Dedifferentiated amniotic fluid mesenchymal stem cell (primary cell): ENCODE data around the gene CLEC16A.
"Not testable (repeated sequence)": the region's sequence is repeated elsewhere in the genome, so short reads cannot be mapped to it uniquely, and the experiment has no call there.

Experiments used
- DNase-seq: peaks from one replicate; pipeline ENCODE4 v3.0.0-alpha.2; 2016; ENCODE audit errors: extremely low spot score

CLEC16A gene

DNA sequence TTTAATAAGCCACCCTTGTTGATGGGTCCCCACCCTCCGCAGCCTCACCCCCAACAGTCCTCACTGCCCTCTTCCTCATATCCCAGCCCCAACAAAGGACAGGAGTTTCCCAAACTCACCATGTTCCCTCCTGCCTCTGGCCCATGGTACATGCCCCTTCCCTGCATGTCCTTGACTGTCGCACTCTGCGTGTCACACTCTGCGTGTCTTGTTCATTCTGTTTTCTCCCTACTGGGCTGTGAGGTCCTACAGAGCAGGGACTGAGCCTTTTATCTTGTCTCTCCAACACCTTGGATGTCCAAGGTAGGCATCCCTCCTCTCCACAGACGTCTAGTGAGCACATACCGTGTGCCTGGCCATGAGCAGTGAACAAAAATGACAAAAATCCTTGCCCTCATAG lies 156.9 kb downstream of the CLEC16A start:
- DNase-seq: no peak

DNA sequence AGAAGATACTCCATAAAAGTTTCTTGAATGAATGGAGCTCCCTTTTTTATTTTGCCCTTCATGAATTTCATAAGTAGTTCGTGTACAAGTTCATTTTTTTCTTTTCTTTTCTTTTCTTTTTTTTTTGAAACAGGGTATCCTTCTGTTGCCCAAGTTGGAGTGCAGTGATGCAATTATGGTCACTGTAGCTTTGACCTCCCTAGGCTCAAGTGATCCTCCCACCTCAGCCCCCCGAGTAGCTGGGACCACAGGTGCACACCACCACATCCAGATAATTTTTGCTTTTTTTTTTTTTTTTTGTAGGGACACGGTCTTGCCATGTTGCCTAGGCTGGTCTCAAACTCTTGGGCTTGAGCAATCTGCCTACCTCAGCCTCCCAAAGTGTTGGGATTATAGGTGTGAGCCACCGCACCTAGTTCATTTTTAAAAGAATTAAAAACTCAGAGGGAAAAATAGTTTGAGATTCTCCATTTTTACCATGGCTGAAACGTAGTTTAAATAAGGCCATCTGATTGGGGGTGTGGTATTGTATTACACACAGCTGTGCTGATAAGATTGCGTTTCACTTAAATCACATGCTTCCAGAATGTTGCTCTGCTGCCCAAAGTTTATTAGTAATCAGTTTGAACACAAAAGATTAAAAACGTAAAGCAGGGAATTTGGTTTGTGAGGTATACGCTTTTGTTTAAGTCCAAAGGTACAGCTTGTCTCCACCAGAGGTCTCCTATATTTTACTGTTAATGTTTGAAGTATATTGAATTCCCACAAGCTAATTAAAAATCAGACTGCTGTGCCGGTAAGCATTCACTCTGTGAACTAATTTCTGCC lies 157.5 kb downstream of the CLEC16A start:
- DNase-seq: no peak

DNA sequence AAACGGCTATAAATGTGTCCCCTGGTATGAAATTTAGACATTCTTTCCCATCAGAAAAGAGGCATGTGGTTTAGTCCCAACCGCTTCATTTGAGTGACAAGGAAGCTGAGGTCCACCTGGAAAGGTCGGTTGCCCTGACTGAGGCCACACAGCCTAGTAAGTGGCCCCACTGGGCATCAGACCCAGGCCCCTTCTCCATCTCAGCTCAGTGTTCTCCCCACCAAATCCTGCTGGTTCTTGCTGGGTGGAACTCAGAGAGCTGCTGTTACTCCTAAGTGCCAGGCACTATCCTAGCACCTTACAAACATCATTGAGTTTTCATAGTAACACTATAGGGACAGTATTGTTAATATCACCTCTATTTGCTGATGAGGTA lies 158.1 kb downstream of the CLEC16A start:
- DNase-seq: no peak

DNA sequence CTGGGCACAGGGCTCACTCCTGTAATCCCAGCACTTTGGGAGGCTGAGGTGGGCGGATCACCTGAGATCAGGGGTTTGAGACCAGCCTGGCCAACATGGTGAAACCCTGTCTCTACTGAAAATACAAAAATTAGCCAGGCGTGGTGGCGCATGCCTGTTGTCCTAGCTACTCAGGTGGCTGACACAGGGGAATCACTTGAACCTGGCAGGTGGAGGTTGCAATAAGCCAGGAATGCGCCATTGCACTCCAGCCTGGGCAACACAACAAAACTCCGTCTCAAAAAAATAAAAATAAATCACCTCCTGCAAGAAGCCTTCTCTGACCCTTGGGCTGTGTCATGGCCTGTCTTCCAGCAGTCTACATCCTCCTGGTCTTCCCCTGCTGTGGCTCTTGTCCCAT lies 158.9 kb downstream of the CLEC16A start:
- DNase-seq: not testable (repeated sequence)

DNA sequence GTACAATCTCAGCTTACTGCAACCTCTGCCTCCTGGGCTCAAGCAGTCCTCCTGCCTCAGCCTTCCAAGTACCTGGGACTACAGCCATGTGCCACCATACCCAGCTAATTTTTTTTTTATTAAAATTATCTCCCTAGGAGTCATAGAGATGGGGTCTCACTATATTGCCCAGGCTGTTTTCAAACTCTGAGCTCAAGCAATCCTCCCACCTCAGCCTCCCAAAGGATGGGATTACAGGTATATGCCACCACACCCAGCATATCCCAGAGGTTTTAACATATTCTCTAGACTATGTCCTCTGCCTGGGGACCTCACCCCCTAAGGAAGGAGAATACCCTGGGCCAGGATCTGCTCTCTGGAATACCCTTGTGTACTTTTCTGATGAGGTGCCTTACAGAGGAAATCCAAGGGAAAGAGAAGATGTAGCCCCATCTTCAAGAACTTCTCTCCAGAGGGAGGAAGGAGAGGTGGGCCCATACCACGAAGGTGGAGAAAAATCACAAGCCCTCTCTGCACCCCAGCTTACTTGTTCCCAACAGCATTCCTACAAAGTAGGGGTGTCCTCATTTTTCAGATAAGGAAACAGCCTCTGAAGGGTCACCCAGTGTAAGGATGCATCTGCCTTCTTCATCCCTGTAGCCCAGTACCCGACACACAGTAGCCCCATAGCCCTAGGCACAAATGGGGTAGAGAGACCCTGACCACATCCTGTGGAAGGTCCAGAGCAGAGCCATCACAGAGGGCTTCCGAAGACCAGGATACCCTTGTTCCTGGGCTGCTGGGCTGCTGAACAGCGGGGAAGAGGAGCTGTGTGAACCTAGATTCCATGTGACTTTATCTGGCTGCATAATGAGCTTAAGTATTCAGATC lies 160.0 kb downstream of the CLEC16A start:
- DNase-seq: no peak

DNA sequence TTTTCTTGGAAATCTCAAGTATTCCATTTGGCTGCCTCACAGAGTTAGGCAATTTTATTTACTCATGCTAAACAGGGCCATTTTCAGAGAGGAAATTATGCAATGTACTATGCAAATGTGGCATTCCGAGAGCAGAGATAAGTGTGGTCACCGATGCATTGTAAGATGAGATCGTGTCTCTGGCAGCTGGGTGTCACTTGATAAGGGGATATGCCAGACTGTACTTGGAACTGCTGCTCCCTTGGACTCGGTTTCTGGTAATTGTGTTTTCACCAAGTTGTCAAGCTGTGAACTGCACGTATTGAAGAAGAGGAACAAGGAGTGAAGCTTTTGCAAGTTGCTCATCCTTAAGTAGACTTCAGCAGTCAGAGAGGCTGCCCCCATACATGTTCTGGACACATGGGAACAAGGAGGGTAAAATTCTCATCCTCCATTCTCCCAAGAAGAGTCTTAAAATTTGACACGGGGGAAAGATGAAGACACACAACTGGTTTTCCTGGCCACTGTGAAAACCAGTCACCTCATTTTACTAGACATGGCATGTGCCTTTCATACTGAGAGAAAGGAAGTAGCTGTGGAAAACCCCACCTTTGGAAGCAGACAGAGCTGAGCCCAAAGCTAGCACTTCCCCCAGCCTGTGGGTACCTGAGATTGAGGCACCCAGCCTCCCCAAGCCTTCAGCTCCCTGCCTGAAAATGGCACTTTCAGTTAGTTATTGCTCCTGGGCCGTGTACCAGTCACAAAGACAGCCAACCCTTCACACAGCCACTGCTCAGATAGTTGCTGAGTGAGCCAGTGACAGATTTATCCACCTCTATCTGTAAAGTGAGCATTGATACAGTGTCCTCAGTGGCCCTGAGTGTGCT lies 160.9 kb downstream of the CLEC16A start:
- DNase-seq: peak; percentile 86

DNA sequence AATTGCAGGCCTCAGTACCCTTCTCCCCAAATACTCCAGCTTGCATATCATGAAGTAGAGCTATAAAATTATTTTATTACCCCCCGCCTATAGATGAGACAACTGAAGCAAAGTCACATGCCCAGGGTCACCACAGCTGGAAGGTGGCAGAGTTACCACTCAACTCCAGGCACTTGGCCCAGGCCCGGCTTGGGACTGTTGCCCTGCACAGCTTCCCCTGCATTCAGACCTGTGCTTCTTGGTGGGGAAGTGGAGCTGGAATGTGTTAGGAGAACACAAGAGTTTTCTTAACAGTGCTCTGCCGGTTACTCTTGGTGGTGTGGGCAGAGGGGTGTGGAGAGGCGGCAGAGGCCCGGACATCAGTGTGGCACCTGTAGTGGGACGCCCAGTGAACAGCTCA lies 162.4 kb downstream of the CLEC16A start:
- DNase-seq: no peak

DNA sequence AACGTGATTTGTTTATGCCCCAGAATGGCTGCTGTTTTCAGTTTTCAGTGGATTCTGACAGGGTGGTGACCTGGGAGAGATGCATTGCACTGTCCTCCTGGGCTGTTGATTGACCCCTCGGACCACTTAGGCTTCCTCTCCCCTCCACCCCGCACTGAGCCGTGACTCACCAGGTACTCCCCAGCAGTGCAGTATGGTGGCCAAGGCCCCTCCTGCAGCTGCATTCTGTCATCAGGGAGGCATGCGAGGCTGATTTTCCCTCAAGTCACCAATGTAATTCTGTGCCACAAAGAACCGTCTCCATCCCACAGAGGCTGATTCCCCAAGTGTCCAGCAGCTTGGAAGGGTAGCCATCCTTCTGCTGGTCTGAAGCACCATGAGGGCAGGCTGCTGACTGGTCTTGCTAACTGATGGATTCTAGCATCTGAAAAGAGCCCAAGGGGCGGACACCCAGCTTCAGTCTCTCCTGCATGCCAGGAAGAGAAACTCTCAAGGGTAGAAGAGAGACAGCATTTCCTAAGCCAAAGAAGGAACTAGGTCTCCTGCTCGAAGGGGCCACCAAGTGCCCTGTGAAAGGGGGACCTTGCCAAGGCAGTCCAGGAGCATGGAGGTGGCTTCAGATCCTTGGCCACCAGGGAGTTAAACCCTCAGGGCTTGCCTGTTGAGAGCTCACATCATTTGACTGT lies 163.6 kb downstream of the CLEC16A start:
- no peak for DNase-seq

DNA sequence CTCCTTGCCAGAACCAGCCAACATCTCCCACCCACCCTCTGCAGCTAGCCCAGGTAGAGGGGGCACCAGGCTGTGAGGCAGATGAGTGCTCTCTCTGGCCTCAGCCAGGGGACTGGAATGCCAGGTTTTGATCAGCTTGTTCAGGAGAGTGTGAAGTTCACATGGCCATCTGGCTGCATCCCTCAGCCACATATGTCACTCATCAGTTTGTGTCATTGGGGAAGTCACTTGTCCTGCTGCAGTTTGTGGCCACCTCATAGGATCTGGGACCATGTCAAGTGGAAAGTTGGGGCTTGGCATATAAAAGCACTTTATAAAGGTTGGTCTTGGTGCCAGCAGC lies 164.1 kb downstream of the CLEC16A start:
- no peak for DNase-seq

DNA sequence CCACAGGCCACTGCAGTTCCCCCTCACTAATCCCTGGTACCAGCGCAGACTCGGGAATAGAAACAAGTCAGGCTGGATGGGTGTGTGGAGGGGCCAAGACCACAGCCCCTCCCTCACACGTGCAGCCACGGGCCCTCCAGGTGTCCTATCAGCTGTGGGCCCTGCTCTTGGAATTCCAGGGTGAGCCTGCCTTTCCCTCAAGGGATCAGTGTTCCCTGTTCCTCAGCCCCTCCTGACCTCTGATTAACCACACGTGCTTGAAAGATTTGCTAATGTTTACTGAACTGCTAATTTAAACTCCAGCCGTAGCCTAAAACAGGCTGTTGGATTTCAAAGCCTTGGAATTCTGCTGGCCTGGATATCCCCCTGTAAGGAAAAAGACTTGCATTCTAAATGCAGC lies 165.2 kb downstream of the CLEC16A start:
- DNase-seq: no peak

DNA sequence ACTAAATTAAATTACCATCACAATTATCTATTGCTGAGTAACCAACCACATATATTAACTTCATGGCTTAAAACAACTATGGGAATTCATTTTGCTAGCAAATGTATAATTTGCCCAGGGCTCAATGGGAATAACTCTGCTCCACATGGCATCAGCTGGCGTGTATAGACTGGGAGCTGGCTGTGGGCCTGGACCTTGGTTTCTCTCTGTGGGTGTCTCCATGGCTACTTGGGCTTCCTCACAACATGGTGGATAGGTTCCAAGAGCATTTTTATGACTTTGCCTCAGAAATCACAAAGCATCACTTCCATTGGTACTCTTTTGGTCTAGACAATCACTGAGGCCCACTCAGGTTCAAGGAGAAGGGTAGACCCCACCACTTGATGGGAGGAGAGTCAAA lies 166.8 kb downstream of the CLEC16A start:
- DNase-seq: no peak

DNA sequence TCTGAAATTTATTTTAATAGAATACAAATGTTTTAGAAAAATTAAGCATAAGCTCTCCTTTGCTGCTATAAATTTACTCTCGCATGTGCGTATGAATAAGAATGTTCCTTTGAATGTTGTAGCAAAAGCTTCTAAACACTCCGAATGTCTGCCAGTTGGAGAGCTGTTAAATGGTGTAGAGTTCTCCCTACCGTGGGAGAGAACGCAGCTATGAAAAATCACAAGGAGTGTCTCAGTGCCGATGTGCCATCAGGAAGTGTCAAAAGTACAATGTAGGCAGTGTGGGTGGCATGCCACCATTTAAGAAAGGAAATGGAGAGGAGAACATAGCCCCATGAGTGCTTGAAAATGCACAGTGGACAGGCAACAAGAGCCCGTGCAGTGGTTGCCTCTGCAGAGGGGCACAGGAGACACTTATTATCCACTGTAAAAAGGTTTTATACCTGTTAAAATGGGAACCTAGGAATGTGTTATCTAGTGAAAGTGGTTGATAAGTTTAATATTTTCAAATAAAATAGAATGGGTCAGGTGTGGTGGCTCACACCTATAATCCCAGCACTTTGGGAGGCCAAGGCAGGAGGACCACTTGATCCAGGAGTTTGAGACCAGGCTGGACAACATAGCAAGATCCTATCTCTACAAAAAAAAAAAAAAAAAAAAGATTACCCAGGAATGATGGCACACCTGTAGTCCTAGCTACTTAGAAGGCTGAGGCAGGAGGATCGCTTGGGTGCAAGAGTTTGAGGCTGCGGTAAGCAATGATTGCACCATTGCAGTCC lies 167.7 kb downstream of the CLEC16A start:
- DNase-seq: no peak

DNA sequence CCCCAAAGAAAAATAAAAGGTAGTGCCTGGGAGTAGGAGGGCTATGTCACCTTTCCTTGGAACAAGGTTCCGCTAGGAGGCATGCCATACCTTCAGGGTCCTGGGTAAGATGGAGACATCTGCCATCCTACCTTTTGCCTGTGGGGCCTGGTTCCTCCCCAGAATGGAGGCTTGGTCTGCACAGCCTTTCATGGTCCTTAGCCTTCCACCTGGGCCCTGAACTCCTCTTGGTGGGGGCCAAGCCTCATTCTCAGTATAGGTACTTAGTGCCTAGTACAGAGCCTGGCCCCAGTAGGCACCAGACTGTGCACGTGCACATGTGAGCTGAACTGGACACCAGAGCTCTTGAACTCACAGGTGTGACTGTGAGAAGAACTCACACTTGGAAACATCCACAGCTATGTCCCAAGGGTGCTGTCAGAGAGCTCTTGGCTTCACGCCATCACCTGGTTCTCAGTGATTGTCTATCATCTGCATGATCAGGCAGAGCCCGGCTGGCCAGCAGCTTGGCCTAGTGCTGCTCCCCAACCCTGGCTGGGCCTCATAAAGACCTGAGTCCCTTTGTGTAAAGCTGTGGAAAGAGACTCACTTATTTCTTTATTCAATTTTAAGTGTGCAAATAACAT lies 168.5 kb downstream of the CLEC16A start:
- DNase-seq: no peak

DNA sequence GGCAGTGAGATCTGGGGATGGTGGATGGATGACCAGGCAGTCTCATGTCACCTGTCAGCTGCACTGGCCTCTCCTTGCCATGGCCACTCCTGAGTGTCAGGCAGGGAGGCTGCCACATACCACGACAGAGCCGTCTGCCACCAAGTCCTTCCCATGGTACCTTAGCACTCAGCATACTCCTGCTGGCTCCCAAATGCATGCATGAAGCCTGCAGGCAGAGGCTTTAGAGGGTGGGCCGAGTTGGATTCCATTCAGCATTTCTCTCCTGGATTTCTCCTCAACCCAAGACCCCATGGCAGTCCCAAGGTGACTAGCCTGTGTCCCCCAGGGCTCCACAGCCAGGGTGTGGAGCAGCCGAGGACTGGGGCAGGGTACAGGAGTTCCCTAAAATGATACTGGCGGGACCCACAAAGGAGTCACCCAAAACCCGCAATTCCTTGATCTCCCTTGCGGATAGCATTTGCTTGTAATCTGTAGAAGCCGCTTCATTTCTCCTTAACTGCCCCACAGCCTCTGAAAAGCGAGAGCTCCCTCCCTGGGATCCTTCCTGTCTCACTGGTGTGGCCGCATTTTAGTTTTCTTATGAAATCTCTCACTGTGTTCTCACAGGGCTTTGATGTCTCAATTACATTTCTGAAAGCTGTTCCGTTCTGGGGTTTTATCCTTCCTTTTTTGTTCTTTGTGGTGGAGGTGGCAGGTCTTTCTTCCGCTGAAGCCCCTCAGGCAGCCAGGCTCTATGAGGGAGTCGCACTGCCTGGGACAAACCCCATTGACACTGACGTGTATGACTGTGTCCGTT lies 170.2 kb downstream of the CLEC16A start:
- DNase-seq: no peak

DNA sequence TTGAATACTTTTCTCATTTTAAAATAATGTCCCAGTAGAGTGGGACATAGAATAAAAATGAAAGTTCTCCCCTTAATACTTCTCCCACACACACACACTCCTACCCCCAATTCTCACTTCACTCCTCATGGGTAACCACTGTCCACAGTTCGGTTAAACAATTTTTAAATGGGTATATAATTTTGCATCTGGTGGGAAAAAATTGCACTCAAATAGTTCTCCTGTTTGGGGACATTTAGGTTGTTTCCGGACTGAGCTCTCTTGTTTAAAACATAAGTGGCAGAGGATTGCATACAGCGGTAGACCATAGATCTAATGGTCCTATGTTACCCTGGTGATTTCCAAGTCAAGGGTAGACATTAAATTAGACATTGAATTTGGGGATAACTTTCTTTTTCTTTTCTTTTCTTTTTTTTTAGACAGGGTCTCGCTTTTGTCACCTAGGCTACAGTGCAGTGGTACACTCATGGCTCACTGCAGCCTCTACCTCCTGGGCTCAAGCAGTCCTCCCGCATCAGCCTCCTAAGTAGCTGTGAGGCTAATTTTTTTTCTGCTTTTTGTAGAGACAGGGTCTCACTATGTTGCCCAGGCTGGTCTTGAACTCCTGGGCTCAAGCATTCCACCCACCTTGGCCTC lies 173.3 kb downstream of the CLEC16A start:
- no peak for DNase-seq

DNA sequence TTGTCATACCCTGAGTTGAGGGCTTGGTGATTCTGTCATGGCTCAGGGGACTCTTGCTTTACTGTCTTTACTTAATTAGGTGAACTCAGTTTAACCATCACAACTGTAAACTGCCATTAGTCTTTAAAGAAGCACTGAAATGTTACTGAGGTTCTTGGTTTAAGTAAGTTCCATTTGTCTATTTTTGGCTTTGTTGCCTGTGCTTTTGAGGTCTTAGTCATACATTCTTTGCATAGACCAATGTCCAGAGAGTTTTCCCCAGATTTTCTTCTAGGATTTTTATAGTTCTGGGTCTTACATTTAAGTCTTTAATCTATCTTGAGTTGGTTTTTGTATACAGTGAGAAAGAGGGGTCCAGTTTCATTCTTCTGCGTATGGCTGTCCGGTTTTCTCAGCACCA lies 174.1 kb downstream of the CLEC16A start:
- DNase-seq: no peak

DNA sequence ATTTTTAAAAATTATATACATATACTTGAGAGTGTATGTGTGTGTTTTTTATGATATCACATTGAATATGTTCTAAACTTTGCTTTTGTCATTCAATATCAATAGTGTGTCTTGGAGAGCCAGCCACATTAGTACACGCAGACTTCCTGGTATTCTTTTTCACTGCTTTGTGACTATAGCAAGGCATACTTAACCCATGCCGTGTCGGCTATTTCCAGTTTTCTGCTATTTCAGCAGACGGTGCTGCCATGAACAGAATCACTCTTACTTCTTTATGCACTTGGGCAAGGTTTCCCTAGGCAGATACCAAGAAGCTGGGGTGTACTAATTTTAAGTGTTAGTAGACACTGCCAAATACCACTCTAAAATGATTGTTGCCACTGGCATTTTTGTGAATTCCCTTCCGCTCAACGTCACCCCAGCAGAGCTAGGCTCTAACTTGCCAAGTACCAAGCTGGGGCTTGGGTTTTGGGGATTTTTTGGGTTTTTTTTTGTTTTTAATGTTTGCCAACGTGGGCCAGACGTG lies 176.8 kb downstream of the CLEC16A start:
- no peak for DNase-seq

DNA sequence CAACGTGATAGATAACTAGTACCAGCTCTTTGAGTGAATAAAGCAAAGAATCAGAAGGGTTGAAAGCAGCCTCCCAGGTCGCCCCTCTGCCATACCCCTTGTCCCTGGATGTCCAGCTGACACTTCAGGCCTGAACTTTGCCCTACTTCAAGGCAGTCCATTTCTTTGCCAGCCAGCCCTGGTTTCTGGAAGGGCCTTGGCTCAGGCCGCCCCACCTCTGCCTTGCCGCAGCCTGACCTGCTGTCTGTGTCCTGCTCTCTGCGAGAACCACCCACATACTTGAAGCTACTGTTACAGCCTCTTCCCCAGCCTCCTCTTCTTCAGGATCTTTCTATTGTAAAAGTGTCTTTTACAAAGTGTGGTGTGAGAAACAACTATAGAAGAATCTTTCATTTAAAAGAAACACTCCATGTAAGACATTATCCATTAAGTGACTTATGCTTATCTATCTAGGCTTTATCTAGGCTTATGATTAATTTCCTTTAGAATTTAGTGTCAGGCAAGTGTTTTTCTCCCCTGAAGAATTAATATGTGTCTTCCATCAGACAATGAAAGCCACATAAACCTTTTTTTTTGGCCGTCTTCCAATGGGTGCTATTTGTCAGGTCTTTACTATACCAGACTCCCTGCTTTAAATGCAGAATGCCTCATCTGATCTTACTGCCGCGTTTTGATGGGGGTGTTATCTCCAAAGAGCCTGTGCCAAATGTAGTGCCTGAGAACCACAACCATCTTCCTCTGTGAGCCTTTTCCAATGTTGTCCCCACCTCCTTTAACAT lies 177.7 kb downstream of the CLEC16A start:
- DNase-seq: no peak
